AG09309 (cell line): Measurements from ENCODE around the gene STAT6.

Experiments
- DNase-seq: peaks from one replicate; pipeline ENCODE4 v3.0.0-alpha.2; 2010; ENCODE audit warnings: low read depth
- H3K4me3 ChIP-seq: 2 replicates; pipeline ENCODE4 v1.5.1; 2011; ENCODE audit warnings: mild to moderate bottlenecking, low read depth, low read length, moderate library complexity; ENCODE audit not compliant: control insufficient read depth
- TF ChIP-seq, protein P1 (sequence below): IDR thresholded peaks from 2 replicates; pipeline ENCODE4 v1.5.1; 2011; ENCODE audit warnings: mild to moderate bottlenecking, low read depth, low read length, inconsistent platforms; ENCODE audit not compliant: insufficient read depth, control insufficient read depth; ENCODE audit errors: missing control alignments

STAT6 gene

DNA sequence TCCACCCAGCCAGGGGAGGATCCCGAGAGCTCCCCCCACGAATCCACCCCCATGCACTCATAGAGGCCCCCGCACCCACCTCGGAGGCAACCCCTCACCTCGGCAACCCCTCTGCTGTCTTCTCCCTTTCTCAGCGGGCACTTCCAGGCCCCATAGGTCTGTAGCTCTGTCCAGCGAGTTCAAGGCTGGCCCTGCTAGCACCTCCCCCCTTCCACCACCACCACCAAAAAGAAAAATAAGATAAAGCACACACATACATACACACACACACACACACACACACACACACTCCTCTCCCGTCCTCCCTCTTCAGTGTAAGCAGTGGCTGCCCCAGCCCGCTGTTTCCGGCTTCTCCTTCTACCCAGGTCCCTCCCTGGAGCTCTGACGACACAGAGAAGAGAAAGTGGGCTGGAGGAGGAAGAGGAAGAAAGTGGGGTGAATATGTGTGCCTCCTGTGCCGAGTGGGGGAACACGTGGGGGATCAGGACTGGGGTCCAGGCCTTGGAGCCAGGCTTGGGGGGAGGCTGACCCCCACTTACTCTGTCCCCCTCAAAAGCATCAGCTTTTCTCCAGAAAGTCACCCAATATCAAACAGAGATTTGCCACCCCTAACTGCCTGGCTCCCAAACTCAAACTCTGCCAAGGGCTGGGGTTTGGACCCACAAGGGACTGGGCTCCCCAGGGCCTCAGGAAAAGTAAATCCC, at the start of gene STAT6:
TSS of gene STAT6 (minus strand) at position 332 of the 704 bp plus-strand sequence. CDS start 3,084 bp downstream, outside the sequence.
- TF ChIP-seq, protein P1, sequence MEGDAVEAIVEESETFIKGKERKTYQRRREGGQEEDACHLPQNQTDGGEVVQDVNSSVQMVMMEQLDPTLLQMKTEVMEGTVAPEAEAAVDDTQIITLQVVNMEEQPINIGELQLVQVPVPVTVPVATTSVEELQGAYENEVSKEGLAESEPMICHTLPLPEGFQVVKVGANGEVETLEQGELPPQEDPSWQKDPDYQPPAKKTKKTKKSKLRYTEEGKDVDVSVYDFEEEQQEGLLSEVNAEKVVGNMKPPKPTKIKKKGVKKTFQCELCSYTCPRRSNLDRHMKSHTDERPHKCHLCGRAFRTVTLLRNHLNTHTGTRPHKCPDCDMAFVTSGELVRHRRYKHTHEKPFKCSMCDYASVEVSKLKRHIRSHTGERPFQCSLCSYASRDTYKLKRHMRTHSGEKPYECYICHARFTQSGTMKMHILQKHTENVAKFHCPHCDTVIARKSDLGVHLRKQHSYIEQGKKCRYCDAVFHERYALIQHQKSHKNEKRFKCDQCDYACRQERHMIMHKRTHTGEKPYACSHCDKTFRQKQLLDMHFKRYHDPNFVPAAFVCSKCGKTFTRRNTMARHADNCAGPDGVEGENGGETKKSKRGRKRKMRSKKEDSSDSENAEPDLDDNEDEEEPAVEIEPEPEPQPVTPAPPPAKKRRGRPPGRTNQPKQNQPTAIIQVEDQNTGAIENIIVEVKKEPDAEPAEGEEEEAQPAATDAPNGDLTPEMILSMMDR = no peak
- peak; percentile 67 for DNase-seq
- peak within 1 kb of the TSS; percentile 86 for H3K4me3 ChIP-seq

DNA sequence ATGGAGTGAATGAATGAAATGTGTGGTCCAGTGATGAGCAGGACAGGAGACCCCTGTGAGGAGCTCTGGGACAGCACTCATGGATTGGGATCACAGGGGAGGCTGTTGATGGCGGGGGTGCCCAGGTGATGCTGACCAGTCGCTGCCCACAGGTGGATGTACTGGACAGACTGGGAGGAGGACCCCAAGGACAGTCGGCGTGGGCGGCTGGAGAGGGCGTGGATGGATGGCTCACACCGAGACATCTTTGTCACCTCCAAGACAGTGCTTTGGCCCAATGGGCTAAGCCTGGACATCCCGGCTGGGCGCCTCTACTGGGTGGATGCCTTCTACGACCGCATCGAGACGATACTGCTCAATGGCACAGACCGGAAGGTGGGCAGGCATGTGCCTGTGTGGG, 49.6 kb upstream of the STAT6 start:
- no peak overlapping the region for H3K4me3 ChIP-seq
- TF ChIP-seq, protein P1 = no peak
- DNase-seq = no peak

- TF ChIP-seq, protein P1 = no peak
- H3K4me3 ChIP-seq = no peak overlapping the region
- DNase-seq = no peak
Measured at GRCh38 chr12:57160040-57160439, 48.9 kb upstream of the STAT6 start.

- TF ChIP-seq, protein P1 = no peak
- H3K4me3 ChIP-seq = no peak overlapping the region
- DNase-seq = no peak
Measured at GRCh38 chr12:57159311-57159710, 48.1 kb upstream of the STAT6 start.

DNA sequence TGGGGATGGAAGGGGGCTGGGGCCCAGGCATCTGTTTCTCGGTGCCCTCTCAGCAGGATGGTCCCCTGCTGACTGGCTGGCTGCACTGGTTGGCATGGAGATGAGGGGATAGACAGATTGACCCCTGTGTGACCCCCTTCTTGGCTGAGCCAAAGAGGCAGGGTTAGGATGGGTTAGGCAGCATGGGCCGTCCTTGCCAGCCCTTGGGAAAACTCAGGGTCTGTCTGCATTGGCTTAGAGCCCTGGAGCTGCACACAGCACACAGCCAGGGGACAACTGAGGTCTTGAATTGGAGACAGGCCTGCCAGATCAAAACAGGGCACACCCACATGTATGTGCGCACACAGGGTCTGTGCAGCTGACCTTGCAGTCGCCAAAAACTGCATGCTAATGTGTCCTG, 47.5 kb upstream of the STAT6 start:
- TF ChIP-seq, protein P1 = no peak
- DNase-seq = no peak
- H3K4me3 ChIP-seq = no peak overlapping the region

- no peak for DNase-seq
- H3K4me3 ChIP-seq = no peak overlapping the region
- TF ChIP-seq, protein P1 = no peak
Measured at GRCh38 chr12:57158186-57158585, 47.0 kb upstream of the STAT6 start.

- DNase-seq = no peak
- TF ChIP-seq, protein P1 = no peak
- no peak overlapping the region for H3K4me3 ChIP-seq
Measured at GRCh38 chr12:57157588-57158173, 46.5 kb upstream of the STAT6 start.
